ENCODE measurements around the gene RBFOX2. TPM values are rescaled to one million over a fixed set of nuclear protein-coding genes. Genes with fewer than 3 reads are reported as not detected.
A peak's percentile ranks its signal among the peaks of the same experiment; 100 is the strongest.

RBFOX2 gene
- total RNA-seq, 1 experiment from 2014 or later: 91.1 TPM

GRCh38 chr22:35892192-35892591, 136.4 kb downstream of the RBFOX2 start:
- Mint-ChIP-seq H3K9me3 (ENCODE audit: unreplicated experiment) (peaks cover 10% of the 10 kb centered on the region), H3K27me3 (ENCODE audit: insufficient read depth, unreplicated experiment) (no peaks in the 10 kb centered on the region), H3K4me1 (ENCODE audit: low read depth, unreplicated experiment) (peaks cover 71% of the 10 kb centered on the region), H3K4me3 (ENCODE audit: unreplicated experiment) (no peak overlapping the region), H3K27ac (ENCODE audit: unreplicated experiment) (no peak overlapping the region), H3K36me3 (ENCODE audit: insufficient read depth, unreplicated experiment) (peaks cover 17% of the 10 kb centered on the region)
- ChIA-PET POLR2A (no interaction called here), CTCF (no interaction called here)
- Histone ChIP-seq H3K9me3 (no peaks in the 10 kb centered on the region), H3K36me3 (ENCODE audit: control insufficient read depth, insufficient read depth, low read length) (no peaks in the 10 kb centered on the region; the same call in 1 of the 2 replicates), H3K4me3 (ENCODE audit: low read depth, low read length) (no peak overlapping the region), H3K27me3 (replicated peaks; ENCODE audit: control insufficient read depth, insufficient read depth, low read length) (no peaks in the 10 kb centered on the region), H3K4me1 (peaks cover 84% of the 10 kb centered on the region)
- no TSS peak for BruUV-seq (replicated peaks)
- DNase-seq: no peak
- intact Hi-C loops (cut with micrococcal nuclease; ENCODE audit: unreplicated experiment): no loop called here
- no peak for TF ChIP-seq CTCF (IDR thresholded peaks at IDR 0.05; ENCODE audit: insufficient read depth in 1 of 2, low read depth in 1 of 2, low read length in 1 of 2, severe bottlenecking in 1 of 2, unreplicated experiment in 1 of 2)

- H3K9me3 Mint-ChIP-seq (ENCODE audit: unreplicated experiment): peaks cover 10% of the 10 kb centered on the region
- no peaks in the 10 kb centered on the region for H3K27me3 Mint-ChIP-seq (ENCODE audit: insufficient read depth, unreplicated experiment)
- H3K27me3 ChIP-seq (replicated peaks; ENCODE audit: control insufficient read depth, insufficient read depth, low read length): no peaks in the 10 kb centered on the region
- DNase-seq: no peak
- H3K36me3 ChIP-seq (ENCODE audit: control insufficient read depth, insufficient read depth, low read length): no peaks in the 10 kb centered on the region; the same call in 1 of the 2 replicates
- H3K9me3 ChIP-seq: no peaks in the 10 kb centered on the region
- peaks cover 17% of the 10 kb centered on the region for H3K36me3 Mint-ChIP-seq (ENCODE audit: insufficient read depth, unreplicated experiment)
- no peak overlapping the region for H3K4me3 ChIP-seq (ENCODE audit: low read depth, low read length)
- POLR2A ChIA-PET: no interaction called here
- intact Hi-C loops (cut with micrococcal nuclease; ENCODE audit: unreplicated experiment): no loop called here
- CTCF ChIA-PET: no interaction called here
- TF ChIP-seq CTCF (IDR thresholded peaks at IDR 0.05; ENCODE audit: insufficient read depth in 1 of 2, low read depth in 1 of 2, low read length in 1 of 2, severe bottlenecking in 1 of 2, unreplicated experiment in 1 of 2): no peak
- no TSS peak for BruUV-seq (replicated peaks)
- H3K4me3 Mint-ChIP-seq (ENCODE audit: unreplicated experiment): no peak overlapping the region
- H3K27ac Mint-ChIP-seq (ENCODE audit: unreplicated experiment): no peak overlapping the region
- peaks cover 84% of the 10 kb centered on the region for H3K4me1 ChIP-seq
- peaks cover 67% of the 10 kb centered on the region for H3K4me1 Mint-ChIP-seq (ENCODE audit: low read depth, unreplicated experiment)
Measured at GRCh38 chr22:35891442-35891841, 137.2 kb downstream of the RBFOX2 start.

GRCh38 chr22:35889071-35889470, 139.6 kb downstream of the RBFOX2 start:
- Histone ChIP-seq H3K27me3 (replicated peaks; ENCODE audit: control insufficient read depth, insufficient read depth, low read length) (no peaks in the 10 kb centered on the region), H3K4me3 (ENCODE audit: low read depth, low read length) (no peak overlapping the region), H3K9me3 (no peaks in the 10 kb centered on the region), H3K36me3 (ENCODE audit: control insufficient read depth, insufficient read depth, low read length) (no peaks in the 10 kb centered on the region; the same call in 1 of the 2 replicates), H3K4me1 (peaks cover 67% of the 10 kb centered on the region)
- Mint-ChIP-seq H3K4me1 (ENCODE audit: low read depth, unreplicated experiment) (peaks cover 43% of the 10 kb centered on the region), H3K36me3 (ENCODE audit: insufficient read depth, unreplicated experiment) (peaks cover 7% of the 10 kb centered on the region), H3K27me3 (ENCODE audit: insufficient read depth, unreplicated experiment) (no peaks in the 10 kb centered on the region), H3K9me3 (ENCODE audit: unreplicated experiment) (peaks cover 10% of the 10 kb centered on the region), H3K4me3 (ENCODE audit: unreplicated experiment) (no peak overlapping the region), H3K27ac (ENCODE audit: unreplicated experiment) (peak overlapping the region; percentile 64)
- BruUV-seq (replicated peaks): no TSS peak
- POLR2A ChIA-PET: no interaction called here
- DNase-seq: no peak
- no peak for TF ChIP-seq CTCF (IDR thresholded peaks at IDR 0.05; ENCODE audit: insufficient read depth in 1 of 2, low read depth in 1 of 2, low read length in 1 of 2, severe bottlenecking in 1 of 2, unreplicated experiment in 1 of 2)
- CTCF ChIA-PET: no interaction called here
- intact Hi-C loops (cut with micrococcal nuclease; ENCODE audit: unreplicated experiment): loop anchor here (5.0 kb wide), 1 partner anchor 47 kb away; no protein-coding TSS in a partner anchor

All from Caco-2 (cell line).